Osteoblast (primary cell): ENCODE measurements around the gene GCK. TPM values are rescaled to one million over a fixed set of nuclear protein-coding genes. Genes with fewer than 3 reads are reported as not detected.

Experiments used
- DNase-seq: peaks from one replicate; pipeline ENCODE4 v3.0.0; 2011; ENCODE audit warnings: low spot score, mixed read lengths; ENCODE audit not compliant: insufficient read length; ENCODE audit errors: missing footprints
- H2AFZ ChIP-seq: 2 replicates; pipeline ENCODE4 v1.6.0; 2011; ENCODE audit warnings: mild to moderate bottlenecking, low read length
- H3K27ac ChIP-seq: 2 replicates; pipeline ENCODE4 v1.5.1; 2011; ENCODE audit warnings: mild to moderate bottlenecking, low read depth, low read length, moderate library complexity
- H3K27me3 ChIP-seq: 2 replicates; pipeline ENCODE4 v1.6.0; 2012; ENCODE audit warnings: mild to moderate bottlenecking, control low read depth, inconsistent platforms, low read length, moderate library complexity; ENCODE audit not compliant: insufficient read depth
- H3K36me3 ChIP-seq: 2 replicates; pipeline ENCODE4 v1.5.1; 2011; ENCODE audit warnings: mild to moderate bottlenecking, low read length, control low read depth, moderate library complexity; ENCODE audit not compliant: insufficient read depth
- H3K4me1 ChIP-seq: 2 replicates; pipeline ENCODE4 v1.5.1; 2011; ENCODE audit warnings: mild to moderate bottlenecking, low read length, control low read depth, moderate library complexity; ENCODE audit not compliant: insufficient read depth
- H3K4me2 ChIP-seq: 2 replicates; pipeline ENCODE4 v1.6.0; 2011; ENCODE audit warnings: mild to moderate bottlenecking, low read length; ENCODE audit not compliant: insufficient read depth
- H3K4me3 ChIP-seq: fragments of 200-600 bp; sonication (generic); 3 replicates; pipeline ENCODE4 v1.5.1; 2012; ENCODE audit warnings: mild to moderate bottlenecking, low read length, inconsistent platforms; ENCODE audit not compliant: insufficient read depth
- H3K79me2 ChIP-seq: 2 replicates; pipeline ENCODE4 v1.6.0; 2012; ENCODE audit warnings: mild to moderate bottlenecking, low read length, control low read depth, inconsistent platforms; ENCODE audit not compliant: insufficient read depth
- H3K9me3 ChIP-seq: 2 replicates; pipeline ENCODE4 v1.5.1; 2011; ENCODE audit warnings: low read depth, low read length, control low read depth
- H4K20me1 ChIP-seq: 2 replicates; pipeline ENCODE4 v1.6.0; 2012; ENCODE audit warnings: mild to moderate bottlenecking, low read length, control low read depth; ENCODE audit not compliant: insufficient read depth
- total RNA-seq: library from RNA; depleted of rRNA; stranded (reverse); fragments of >200 nt; gene quantifications from 2 replicates; pipeline ENCODE4 v1.2.3, GENCODE V29; 2012
- TF ChIP-seq, protein P1 (sequence below): IDR thresholded peaks from 2 replicates; pipeline ENCODE4 v1.5.1; 2011; ENCODE audit warnings: mild to moderate bottlenecking, low read depth, low read length, moderate library complexity; ENCODE audit errors: extremely low read depth

The GCK gene
- total RNA-seq, 1 donor, result not detected

GRCh38 chr7:44227911-44228310 lies 38.7 kb upstream of the GCK start:
- no peak for DNase-seq
- H3K4me2 ChIP-seq, result no peak overlapping the region

DNA sequence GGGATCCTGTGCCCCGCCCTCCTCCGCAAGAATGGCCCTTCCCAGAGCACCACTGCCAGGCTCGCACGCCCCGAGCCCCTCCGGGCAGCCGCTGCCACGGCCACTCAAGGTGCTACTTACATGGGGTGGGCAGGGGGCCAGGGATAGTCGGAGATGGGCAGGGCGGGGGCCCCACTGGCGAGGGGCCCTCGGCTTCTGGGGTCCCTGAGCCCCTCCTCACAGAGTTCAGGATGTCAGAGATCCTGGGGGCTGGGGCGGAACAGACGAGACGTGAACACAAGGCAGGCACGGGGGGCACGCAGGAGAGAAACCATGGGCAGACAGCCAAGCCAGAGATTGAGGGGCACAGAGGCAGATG lies 37.1 kb upstream of the GCK start:
- Histone ChIP-seq H3K79me2 (no peaks in the 10 kb centered on the region), H2AFZ (no peak overlapping the region), H3K36me3 (no peaks in the 10 kb centered on the region), H3K27ac (no peak overlapping the region), H4K20me1 (no peaks in the 10 kb centered on the region), H3K4me3 (no peak overlapping the region), H3K9me3 (no peaks in the 10 kb centered on the region), H3K27me3 (peaks cover 18% of the 10 kb centered on the region), H3K4me2 (no peak overlapping the region), H3K4me1 (no peaks in the 10 kb centered on the region)
- TF ChIP-seq, protein P1, sequence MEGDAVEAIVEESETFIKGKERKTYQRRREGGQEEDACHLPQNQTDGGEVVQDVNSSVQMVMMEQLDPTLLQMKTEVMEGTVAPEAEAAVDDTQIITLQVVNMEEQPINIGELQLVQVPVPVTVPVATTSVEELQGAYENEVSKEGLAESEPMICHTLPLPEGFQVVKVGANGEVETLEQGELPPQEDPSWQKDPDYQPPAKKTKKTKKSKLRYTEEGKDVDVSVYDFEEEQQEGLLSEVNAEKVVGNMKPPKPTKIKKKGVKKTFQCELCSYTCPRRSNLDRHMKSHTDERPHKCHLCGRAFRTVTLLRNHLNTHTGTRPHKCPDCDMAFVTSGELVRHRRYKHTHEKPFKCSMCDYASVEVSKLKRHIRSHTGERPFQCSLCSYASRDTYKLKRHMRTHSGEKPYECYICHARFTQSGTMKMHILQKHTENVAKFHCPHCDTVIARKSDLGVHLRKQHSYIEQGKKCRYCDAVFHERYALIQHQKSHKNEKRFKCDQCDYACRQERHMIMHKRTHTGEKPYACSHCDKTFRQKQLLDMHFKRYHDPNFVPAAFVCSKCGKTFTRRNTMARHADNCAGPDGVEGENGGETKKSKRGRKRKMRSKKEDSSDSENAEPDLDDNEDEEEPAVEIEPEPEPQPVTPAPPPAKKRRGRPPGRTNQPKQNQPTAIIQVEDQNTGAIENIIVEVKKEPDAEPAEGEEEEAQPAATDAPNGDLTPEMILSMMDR, result no peak
- no peak for DNase-seq

More at GRCh38 chr7:44227911-44228310, 38.7 kb upstream of the GCK start:
- Histone ChIP-seq H3K4me1 (no peaks in the 10 kb centered on the region), H3K27ac (no peak overlapping the region), H2AFZ (no peak overlapping the region), H3K36me3 (no peaks in the 10 kb centered on the region), H3K4me3 (no peak overlapping the region), H3K27me3 (peaks cover 18% of the 10 kb centered on the region), H3K9me3 (no peaks in the 10 kb centered on the region), H3K79me2 (no peaks in the 10 kb centered on the region), H4K20me1 (no peaks in the 10 kb centered on the region)
- TF ChIP-seq, protein P1, result no peak

DNA sequence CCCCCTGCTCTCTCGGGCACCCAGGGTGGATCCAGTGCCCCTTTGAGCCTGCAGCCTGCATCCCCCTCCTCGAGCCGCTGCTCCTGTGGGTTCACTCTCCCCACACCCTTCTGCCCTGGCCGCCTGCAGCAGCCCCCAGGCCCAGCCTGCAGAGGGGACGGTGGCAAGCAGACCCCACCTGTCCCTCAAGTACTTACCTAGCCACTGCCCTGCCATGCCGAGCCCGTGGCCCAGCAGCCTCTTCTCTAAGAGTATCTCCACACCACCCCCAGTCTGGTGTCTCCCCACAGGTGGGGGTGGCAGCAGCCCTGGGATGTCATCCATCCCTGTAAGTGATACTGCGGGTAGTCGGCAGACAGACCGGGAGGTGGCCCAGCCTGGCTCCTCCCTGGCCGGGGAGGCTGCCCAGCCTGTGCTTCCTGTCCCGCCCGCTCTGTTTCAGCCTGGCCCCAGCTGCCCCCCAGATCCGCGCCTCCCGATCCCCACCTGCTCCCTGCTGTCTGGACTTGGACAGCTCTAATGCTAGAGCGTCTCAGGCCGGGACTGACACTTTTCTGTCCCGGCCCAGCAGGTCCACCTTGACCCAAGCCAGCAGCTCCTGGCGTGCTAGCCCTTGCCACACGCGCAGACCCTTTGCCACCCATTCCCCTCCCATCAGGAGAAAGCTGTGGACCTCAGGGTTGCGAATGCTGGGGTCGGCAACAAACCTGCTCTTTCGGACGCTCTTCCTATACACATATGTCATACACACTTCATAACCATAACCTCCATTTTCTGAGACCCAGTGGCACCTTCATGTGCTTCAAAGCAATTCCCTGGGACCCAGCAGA lies 36.5 kb upstream of the GCK start:
- Histone ChIP-seq H3K27me3 (peaks cover 18% of the 10 kb centered on the region), H3K4me3 (no peak overlapping the region), H3K79me2 (no peaks in the 10 kb centered on the region), H3K4me2 (no peak overlapping the region), H4K20me1 (no peaks in the 10 kb centered on the region), H3K4me1 (no peaks in the 10 kb centered on the region), H3K36me3 (no peaks in the 10 kb centered on the region), H3K9me3 (no peaks in the 10 kb centered on the region), H2AFZ (no peak overlapping the region), H3K27ac (no peak overlapping the region)
- DNase-seq, result no peak
- TF ChIP-seq, protein P1, result no peak

DNA sequence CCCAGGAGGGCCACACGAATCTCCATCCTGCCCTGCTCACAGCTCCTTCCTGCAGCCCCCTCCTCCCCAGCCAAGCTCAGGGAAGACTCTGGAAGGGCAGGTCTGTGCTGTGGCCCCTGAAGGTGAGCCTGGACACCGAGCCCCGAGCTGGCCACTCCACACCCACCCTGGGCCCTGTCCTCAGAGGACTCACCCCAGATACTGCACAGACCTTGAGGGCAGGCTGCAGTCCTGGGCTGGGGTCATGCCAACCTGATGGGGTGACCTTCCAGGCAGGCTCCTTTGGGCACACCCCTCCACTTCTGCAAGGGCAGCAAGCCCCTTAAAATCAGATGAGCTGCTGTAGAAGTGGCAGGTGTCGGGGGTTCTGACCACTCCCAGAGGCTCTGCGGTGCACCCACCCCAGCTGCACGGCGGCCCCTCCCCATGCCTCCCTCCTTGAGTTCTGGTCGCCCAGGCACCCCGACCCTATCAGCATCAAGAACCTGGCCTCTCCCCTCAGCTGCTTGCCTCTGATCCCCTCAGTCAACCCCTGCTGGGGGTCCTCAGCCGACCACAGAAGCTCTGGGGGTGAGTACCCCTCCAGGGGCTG lies 35.8 kb upstream of the GCK start:
- no peak overlapping the region for H3K27ac ChIP-seq
- H3K79me2 ChIP-seq, result no peaks in the 10 kb centered on the region
- no peak for DNase-seq
- H3K36me3 ChIP-seq, result no peaks in the 10 kb centered on the region
- peaks cover 18% of the 10 kb centered on the region for H3K27me3 ChIP-seq
- H3K4me2 ChIP-seq, result no peak overlapping the region
- no peaks in the 10 kb centered on the region for H3K9me3 ChIP-seq
- H2AFZ ChIP-seq, result no peak overlapping the region
- TF ChIP-seq, protein P1, result no peak
- H3K4me3 ChIP-seq, result no peak overlapping the region
- no peaks in the 10 kb centered on the region for H3K4me1 ChIP-seq
- no peaks in the 10 kb centered on the region for H4K20me1 ChIP-seq
